H9 (cell line): ENCODE data around the gene PLA2R1. TPM values are rescaled to one million over a fixed set of nuclear protein-coding genes. Genes with fewer than 3 reads are reported as not detected.

ENCODE experiments used
- DNase-seq: peaks from one replicate; pipeline ENCODE4 v3.0.0-alpha.2; 2017
- H2AFZ ChIP-seq: one replicate; pipeline ENCODE4 v1.6.1; 2013; ENCODE audit warnings: mild to moderate bottlenecking, low read length, control low read depth, moderate library complexity
- H2AK5ac ChIP-seq: 2 replicates; pipeline ENCODE4 v1.6.1; 2013; ENCODE audit warnings: low read length, control low read depth, mixed read lengths; ENCODE audit not compliant: insufficient read length
- H2BK120ac ChIP-seq: one replicate; pipeline ENCODE4 v1.6.1; 2013; ENCODE audit warnings: low read depth, mild to moderate bottlenecking, low read length, control low read depth, inconsistent platforms; ENCODE audit not compliant: poor library complexity, severe bottlenecking
- H2BK12ac ChIP-seq: 2 replicates; pipeline ENCODE4 v1.6.1; 2013; ENCODE audit warnings: low read length, control low read depth, mixed read lengths, low read depth; ENCODE audit not compliant: insufficient read length
- H2BK15ac ChIP-seq: 2 replicates; pipeline ENCODE4 v1.6.1; 2013; ENCODE audit warnings: low read depth, low read length, control low read depth
- H2BK20ac ChIP-seq: one replicate; pipeline ENCODE4 v1.6.1; 2013; ENCODE audit warnings: low read depth, mild to moderate bottlenecking, low read length, control low read depth, inconsistent platforms; ENCODE audit not compliant: poor library complexity, severe bottlenecking
- H2BK5ac ChIP-seq: 2 replicates; pipeline ENCODE4 v1.6.1; 2013; ENCODE audit warnings: low read length, control low read depth, mixed read lengths; ENCODE audit not compliant: insufficient read length
- H3K14ac ChIP-seq: 2 replicates; pipeline ENCODE4 v1.6.1; 2013; ENCODE audit warnings: low read length, control low read depth; ENCODE audit not compliant: insufficient read depth
- H3K18ac ChIP-seq: 2 replicates; pipeline ENCODE4 v1.6.1; 2013; ENCODE audit warnings: low read depth, mild to moderate bottlenecking, mixed read lengths, low read length, control low read depth; ENCODE audit not compliant: insufficient read length
- H3K23ac ChIP-seq: 2 replicates; pipeline ENCODE4 v1.6.1; 2013; ENCODE audit warnings: low read length, control low read depth, mixed read lengths, low read depth; ENCODE audit not compliant: insufficient read length
- H3K23me2 ChIP-seq: 2 replicates; pipeline ENCODE4 v1.6.1; 2013; ENCODE audit warnings: low read depth, mild to moderate bottlenecking, mixed read lengths, low read length, control low read depth; ENCODE audit not compliant: insufficient read length, poor library complexity, severe bottlenecking
- H3K27ac ChIP-seq: 2 replicates; pipeline ENCODE4 v1.5.1; 2013; ENCODE audit warnings: low read length, control low read depth, mixed read lengths, low read depth; ENCODE audit not compliant: insufficient read length
- H3K27me3 ChIP-seq: 2 replicates; pipeline ENCODE4 v1.6.1; 2013; ENCODE audit warnings: low read length, control low read depth, inconsistent platforms; ENCODE audit not compliant: insufficient read depth
- H3K4ac ChIP-seq: 2 replicates; pipeline ENCODE4 v1.6.1; 2013; ENCODE audit warnings: low read depth, mild to moderate bottlenecking, control low read depth, inconsistent platforms, low read length, moderate library complexity
- H3K4me1 ChIP-seq: 2 replicates; pipeline ENCODE4 v1.6.1; 2013; ENCODE audit warnings: low read length, control low read depth, inconsistent platforms; ENCODE audit not compliant: insufficient read depth
- H3K4me2 ChIP-seq: 2 replicates; pipeline ENCODE4 v1.6.1; 2013; ENCODE audit warnings: low read length, control low read depth, mixed read lengths; ENCODE audit not compliant: insufficient read length, insufficient read depth
- H3K56ac ChIP-seq: 2 replicates; pipeline ENCODE4 v1.6.1; 2013; ENCODE audit warnings: low read depth, mild to moderate bottlenecking, mixed read lengths, low read length, control low read depth; ENCODE audit not compliant: insufficient read length
- H3K79me1 ChIP-seq: 2 replicates; pipeline ENCODE4 v1.6.1; 2013; ENCODE audit warnings: low read depth, mild to moderate bottlenecking, moderate library complexity, low read length, control low read depth, inconsistent platforms; ENCODE audit not compliant: insufficient read depth, poor library complexity, severe bottlenecking
- H3K79me2 ChIP-seq: 2 replicates; pipeline ENCODE4 v1.6.1; 2013; ENCODE audit warnings: low read length, control low read depth, inconsistent platforms; ENCODE audit not compliant: insufficient read depth
- H3K9ac ChIP-seq: 2 replicates; pipeline ENCODE4 v1.6.1; 2013; ENCODE audit warnings: low read length, control low read depth, mixed read lengths; ENCODE audit not compliant: insufficient read length; ENCODE audit errors: extremely low read depth
- H3K9me3 ChIP-seq: one replicate; pipeline ENCODE4 v1.6.1; 2013; ENCODE audit warnings: low read depth, low read length, inconsistent platforms; ENCODE audit not compliant: control insufficient read depth
- H3T11ph ChIP-seq: one replicate; pipeline ENCODE4 v1.6.1; 2013; ENCODE audit warnings: mild to moderate bottlenecking, low read length, control low read depth, inconsistent platforms
- H4K20me1 ChIP-seq: one replicate; pipeline ENCODE4 v1.6.1; 2013; ENCODE audit not compliant: control insufficient read depth, insufficient read length, insufficient read depth
- H4K5ac ChIP-seq: 2 replicates; pipeline ENCODE4 v1.6.1; 2013; ENCODE audit warnings: low read depth, mild to moderate bottlenecking, mixed read lengths, low read length, control low read depth; ENCODE audit not compliant: insufficient read length
- H4K8ac ChIP-seq: replicated peaks from 2 replicates; pipeline ENCODE4 v1.6.1; 2013; ENCODE audit warnings: low read length, control low read depth, mixed read lengths, low read depth; ENCODE audit not compliant: insufficient read length
- H4K91ac ChIP-seq: 2 replicates; pipeline ENCODE4 v1.6.1; 2013; ENCODE audit warnings: low read depth, mild to moderate bottlenecking, moderate library complexity, mixed read lengths, low read length, control low read depth; ENCODE audit not compliant: insufficient read length
- H3K27ac Mint-ChIP-seq, 3 experiments: 2 replicates in 2 of 3; 3 replicates in 1 of 3; pipeline ENCODE4 v1.8.0; 2020 to 2021; ENCODE audit warnings: mixed read lengths in 3 of 3, mild to moderate bottlenecking in 1 of 3, moderate library complexity in 1 of 3
- H3K27me3 Mint-ChIP-seq: 2 replicates; pipeline ENCODE4 v1.8.0; 2021; ENCODE audit warnings: low read depth, mild to moderate bottlenecking, moderate library complexity, mixed read lengths
- H3K36me3 Mint-ChIP-seq, 3 experiments: 2 replicates in 2 of 3; 3 replicates in 1 of 3; pipeline ENCODE4 v1.8.0; 2020 to 2021; ENCODE audit warnings: low read depth in 3 of 3, mixed read lengths in 3 of 3; ENCODE audit not compliant: insufficient read depth in 1 of 3
- H3K4me1 Mint-ChIP-seq, 2 experiments: 2 replicates each; pipeline ENCODE4 v1.8.0; 2020; ENCODE audit warnings: mixed read lengths in 2 of 2
- H3K4me3 Mint-ChIP-seq, 2 experiments: 2 replicates in 1 of 2; 3 replicates in 1 of 2; pipeline ENCODE4 v1.8.0; 2020 to 2021; ENCODE audit warnings: mild to moderate bottlenecking in 2 of 2, mixed read lengths in 2 of 2, moderate library complexity in 1 of 2
- H3K9me3 Mint-ChIP-seq, 2 experiments: 2 replicates in 1 of 2; 3 replicates in 1 of 2; pipeline ENCODE4 v1.8.0; 2020; ENCODE audit warnings: mild to moderate bottlenecking in 2 of 2, mixed read lengths in 2 of 2, moderate library complexity in 1 of 2
- WGBS: extraction: QIAGEN DNeasy Blood & Tissue Kit; methylation state at CpG from one replicate; pipeline ENCODE4 v1.1.7; 2013; ENCODE audit warnings: missing lambda C conversion rate, low lambda C conversion rate, mixed read lengths; ENCODE audit not compliant: insufficient read length; ENCODE audit errors: extremely low coverage; 5-methylcytosine and 5-hydroxymethylcytosine counted together
- total RNA-seq: library from RNA; stranded (reverse); gene quantifications from 2 replicates; pipeline ENCODE4 v1.2.1, GENCODE V29; 2021
- TF ChIP-seq, protein P1 (sequence below): fragments of 200-600 bp; sonication (generic); conservative IDR thresholded peaks from 3 replicates; pipeline ENCODE4 v1.8.0; 2021; ENCODE audit warnings: antibody characterized with exemption, mild to moderate bottlenecking

Gene PLA2R1
- total RNA-seq, 1 experiment from 2014 or later: 0.83 TPM

DNA sequence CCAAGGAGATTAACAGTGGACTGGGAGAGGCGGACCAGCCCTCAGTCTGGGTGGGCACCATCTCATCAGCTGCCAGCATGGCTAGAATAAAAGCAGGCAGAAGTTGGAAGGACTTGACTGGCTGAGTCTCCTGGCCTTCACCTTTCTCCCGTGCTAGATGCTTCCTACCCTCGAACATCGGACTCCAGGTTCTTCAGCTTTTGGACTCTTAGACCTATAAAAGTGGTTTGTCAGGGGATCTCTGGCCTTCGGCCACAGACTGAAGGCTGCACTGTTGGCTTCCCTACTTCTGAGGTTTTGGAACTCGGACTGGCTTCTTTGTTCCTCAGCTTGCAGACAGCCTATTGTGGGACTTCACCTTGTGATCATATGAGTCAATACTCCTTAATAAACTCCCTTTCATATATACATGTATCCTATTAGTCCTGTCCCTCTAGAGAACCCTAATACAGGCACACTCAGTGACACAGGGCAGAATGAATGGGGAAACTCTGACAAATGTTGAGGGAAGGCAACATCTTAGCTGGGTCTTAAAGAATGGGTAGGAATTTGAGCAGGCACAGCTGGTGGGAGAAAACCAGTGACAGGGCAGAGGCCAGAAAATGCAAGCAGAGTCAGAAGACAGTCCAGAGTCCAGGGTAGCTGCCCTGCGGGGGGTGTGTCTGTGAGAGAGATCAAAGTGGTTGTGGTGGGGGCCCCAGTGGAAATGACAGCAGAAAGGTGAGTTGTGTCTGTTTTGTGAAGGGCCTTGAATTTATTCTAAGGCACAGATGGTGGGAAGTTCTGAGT lies 156.3 kb downstream of the PLA2R1 start:
- no CpG with 5 or more reads among the region's 7 CpGs for WGBS
- H3K23ac ChIP-seq: no peak overlapping the region
- H4K91ac ChIP-seq: no peak overlapping the region
- no peak overlapping the region for H3K9ac ChIP-seq
- no peaks in the 10 kb centered on the region; the same call in 1 of the 2 replicates for H3K27me3 ChIP-seq
- H3K4me1 ChIP-seq: no peaks in the 10 kb centered on the region
- H2BK15ac ChIP-seq: no peak overlapping the region
- no peak overlapping the region for H4K5ac ChIP-seq
- H4K20me1 ChIP-seq: no peaks in the 10 kb centered on the region
- Mint-ChIP-seq H3K36me3 (no peaks in the 10 kb centered on the region), H3K9me3 (no peaks in the 10 kb centered on the region), H3K4me1 (peaks cover 6 to 7% of the 10 kb centered on the region in 2 experiments; a peak in 2 of 4 replicates), H3K4me3 (no peak overlapping the region), H3K27ac (no peak overlapping the region), H3K27me3 (peaks cover 56% of the 10 kb centered on the region)
- no peak overlapping the region for H2BK120ac ChIP-seq
- H2AFZ ChIP-seq: no peak overlapping the region
- no peaks in the 10 kb centered on the region for H3K79me2 ChIP-seq
- no peak overlapping the region for H3K14ac ChIP-seq
- no peak overlapping the region for H3K27ac ChIP-seq
- no peak overlapping the region for H2AK5ac ChIP-seq
- no peaks in the 10 kb centered on the region for H3K79me1 ChIP-seq
- no peak overlapping the region for H3K18ac ChIP-seq
- H3K23me2 ChIP-seq: peaks cover 7% of the 10 kb centered on the region
- no peaks in the 10 kb centered on the region for H3K9me3 ChIP-seq
- TF ChIP-seq, protein P1, sequence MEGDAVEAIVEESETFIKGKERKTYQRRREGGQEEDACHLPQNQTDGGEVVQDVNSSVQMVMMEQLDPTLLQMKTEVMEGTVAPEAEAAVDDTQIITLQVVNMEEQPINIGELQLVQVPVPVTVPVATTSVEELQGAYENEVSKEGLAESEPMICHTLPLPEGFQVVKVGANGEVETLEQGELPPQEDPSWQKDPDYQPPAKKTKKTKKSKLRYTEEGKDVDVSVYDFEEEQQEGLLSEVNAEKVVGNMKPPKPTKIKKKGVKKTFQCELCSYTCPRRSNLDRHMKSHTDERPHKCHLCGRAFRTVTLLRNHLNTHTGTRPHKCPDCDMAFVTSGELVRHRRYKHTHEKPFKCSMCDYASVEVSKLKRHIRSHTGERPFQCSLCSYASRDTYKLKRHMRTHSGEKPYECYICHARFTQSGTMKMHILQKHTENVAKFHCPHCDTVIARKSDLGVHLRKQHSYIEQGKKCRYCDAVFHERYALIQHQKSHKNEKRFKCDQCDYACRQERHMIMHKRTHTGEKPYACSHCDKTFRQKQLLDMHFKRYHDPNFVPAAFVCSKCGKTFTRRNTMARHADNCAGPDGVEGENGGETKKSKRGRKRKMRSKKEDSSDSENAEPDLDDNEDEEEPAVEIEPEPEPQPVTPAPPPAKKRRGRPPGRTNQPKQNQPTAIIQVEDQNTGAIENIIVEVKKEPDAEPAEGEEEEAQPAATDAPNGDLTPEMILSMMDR: no peak
- DNase-seq: no peak
- H4K8ac ChIP-seq: no peak overlapping the region
- H2BK5ac ChIP-seq: no peak overlapping the region
- no peak overlapping the region for H2BK20ac ChIP-seq
- H2BK12ac ChIP-seq: no peak overlapping the region
- no peak overlapping the region for H3K56ac ChIP-seq
- no peak overlapping the region for H3K4me2 ChIP-seq
- H3T11ph ChIP-seq: no peak overlapping the region
- H3K4ac ChIP-seq: no peak overlapping the region
